HEK293T (cell line): ENCODE data around the gene UCN.
"Not testable (repeated sequence)": the region's sequence is repeated elsewhere in the genome, so short reads cannot be mapped to it uniquely, and the experiment has no call there.

ENCODE experiments used
- CTCF ChIA-PET: fragments of 350-600 bp; formaldehyde crosslinking; extraction: SDS; loops from one replicate; lab custom pipeline; 2021; ENCODE audit warnings: antibody characterized with exemption, inconsistent platforms; lab: Yijun Ruan, JAX
- POLR2A ChIA-PET: fragments of 350-600 bp; formaldehyde crosslinking; extraction: SDS; loops from one replicate; lab custom pipeline; 2020; ENCODE audit warnings: antibody characterized with exemption, inconsistent platforms; lab: Yijun Ruan, JAX
- DNase-seq: peaks from one replicate; pipeline ENCODE4 v3.0.0; 2012; ENCODE audit warnings: mixed read lengths; ENCODE audit errors: extremely low spot score
- ARNT ChIP-seq: fragments of 450-650 bp; IDR thresholded peaks from 2 replicates; pipeline ENCODE4 v1.6.1; 2017; ENCODE audit warnings: mild to moderate bottlenecking
- BHLHE40 ChIP-seq: fragments of 450-650 bp; IDR thresholded peaks from 2 replicates; pipeline ENCODE4 v1.6.1; 2016; ENCODE audit warnings: mild to moderate bottlenecking, moderate library complexity, borderline replicate concordance
- CTBP1 ChIP-seq: fragments of 450-650 bp; IDR thresholded peaks from 2 replicates; pipeline ENCODE4 v1.6.1; 2016; ENCODE audit warnings: borderline replicate concordance
- ELF4 ChIP-seq: fragments of 450-650 bp; IDR thresholded peaks from 2 replicates; pipeline ENCODE4 v1.6.1; 2017; ENCODE audit warnings: antibody characterized with exemption
- FOXA1 ChIP-seq: fragments of 450-650 bp; IDR thresholded peaks from 2 replicates; pipeline ENCODE4 v1.6.1; 2016; ENCODE audit warnings: mild to moderate bottlenecking
- FOXK2 ChIP-seq: fragments of 450-650 bp; IDR thresholded peaks from 2 replicates; pipeline ENCODE4 v1.6.1; 2016; ENCODE audit warnings: mild to moderate bottlenecking
- FOXM1 ChIP-seq: fragments of 450-650 bp; IDR thresholded peaks from 2 replicates; pipeline ENCODE4 v1.6.1; 2017; ENCODE audit warnings: mild to moderate bottlenecking, borderline replicate concordance
- HDGF ChIP-seq: fragments of 450-650 bp; IDR thresholded peaks from 2 replicates; pipeline ENCODE4 v1.6.1; 2017; ENCODE audit warnings: antibody characterized with exemption, borderline replicate concordance
- L3MBTL2 ChIP-seq: fragments of 450-650 bp; conservative IDR thresholded peaks from 2 replicates; pipeline ENCODE4 v1.6.1; 2016; ENCODE audit warnings: mild to moderate bottlenecking
- NFRKB ChIP-seq: fragments of 450-650 bp; IDR thresholded peaks from 2 replicates; pipeline ENCODE4 v1.6.1; 2016; ENCODE audit warnings: mild to moderate bottlenecking, moderate library complexity
- PKNOX1 ChIP-seq: fragments of 450-650 bp; IDR thresholded peaks from 2 replicates; pipeline ENCODE4 v1.6.1; 2016
- SP1 ChIP-seq: fragments of 450-650 bp; IDR thresholded peaks from 2 replicates; pipeline ENCODE4 v1.6.1; 2017
- SUZ12 ChIP-seq: fragments of 450-650 bp; IDR thresholded peaks from 2 replicates; pipeline ENCODE4 v1.6.1; 2016; ENCODE audit warnings: mild to moderate bottlenecking
- TARDBP ChIP-seq: fragments of 450-650 bp; IDR thresholded peaks from 2 replicates; pipeline ENCODE4 v1.6.1; 2016
- ZNF384 ChIP-seq: fragments of 450-650 bp; IDR thresholded peaks from 2 replicates; pipeline ENCODE4 v1.6.1; 2016

The UCN gene

GRCh38 chr2:27308359-27308881 lies at the start of gene UCN:
Gene UCN (minus strand): TSS chr2:27308445. CDS start chr2:27307895, 550 bp downstream.
- no peak for DNase-seq
- TF ChIP-seq ZNF384: no peak
- no peak for TF ChIP-seq SUZ12
- TF ChIP-seq FOXA1: no peak
- TF ChIP-seq ARNT: no peak
- ChIA-PET POLR2A (no interaction called here), CTCF (no interaction called here)

- POLR2A ChIA-PET: interaction anchor here (0.7 to 2.9 kb wide), 19 partner anchors 10 to 144 kb away, joined by 3 to 25 read pairs (median 3); partner anchors contain the start of genes ATRAID, EIF2B4, MPV17 and NRBP1
- no peak for TF ChIP-seq SP1
- no peak for TF ChIP-seq ZNF384
- TF ChIP-seq PKNOX1: peak; percentile 46; the same call in 1 of the 2 replicates
- no peak for TF ChIP-seq CTBP1
- TF ChIP-seq FOXK2: peak; percentile 78
- no peak for TF ChIP-seq HDGF
- no peak for TF ChIP-seq BHLHE40
- TF ChIP-seq FOXM1: no peak
- TF ChIP-seq SUZ12: no peak
- peak; percentile 91 for TF ChIP-seq L3MBTL2
- no peak for TF ChIP-seq NFRKB
- TF ChIP-seq FOXA1: no peak
- TF ChIP-seq ELF4: peak; percentile 44
- peak; percentile 90 for DNase-seq
- CTCF ChIA-PET: interaction anchor here (0.6 kb wide), 1 partner anchor 11 kb away, joined by 3 read pairs; no protein-coding TSS in a partner anchor
Observed at GRCh38 chr2:27356382-27357181, 48.3 kb upstream of the UCN start, which contains the start of gene GTF3C2. Gene GTF3C2 (minus strand): TSS chr2:27356764. CDS start chr2:27343554, 13,210 bp downstream.

DNA sequence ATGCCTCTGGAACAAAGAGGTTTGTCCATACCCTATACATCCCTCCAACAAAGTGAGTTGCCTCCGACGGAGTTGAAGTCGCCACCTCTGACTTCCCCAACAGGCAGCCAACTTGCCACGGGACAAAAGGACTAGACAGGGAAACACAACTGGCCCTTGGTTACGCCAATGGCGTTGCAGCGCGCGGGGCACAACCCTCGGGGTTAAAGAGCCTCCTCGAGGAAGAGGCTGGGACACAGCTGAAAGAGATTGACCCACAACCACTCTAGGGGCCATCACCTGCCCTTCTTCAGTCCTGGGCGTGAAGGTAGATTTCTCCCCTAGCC lies 47.8 kb upstream of the UCN start:
- no peak for TF ChIP-seq L3MBTL2
- no peak for TF ChIP-seq ZNF384
- ChIA-PET POLR2A (interaction anchor here (0.9 to 2.9 kb wide), 14 partner anchors 10 to 143 kb away, joined by 3 to 25 read pairs (median 8); partner anchors contain the start of genes ATRAID, EIF2B4, MPV17 and PPM1G), CTCF (interaction anchor here (0.6 kb wide), 1 partner anchor 10 kb away, joined by 3 read pairs; no protein-coding TSS in a partner anchor)
- DNase-seq: peak; percentile 46

DNA sequence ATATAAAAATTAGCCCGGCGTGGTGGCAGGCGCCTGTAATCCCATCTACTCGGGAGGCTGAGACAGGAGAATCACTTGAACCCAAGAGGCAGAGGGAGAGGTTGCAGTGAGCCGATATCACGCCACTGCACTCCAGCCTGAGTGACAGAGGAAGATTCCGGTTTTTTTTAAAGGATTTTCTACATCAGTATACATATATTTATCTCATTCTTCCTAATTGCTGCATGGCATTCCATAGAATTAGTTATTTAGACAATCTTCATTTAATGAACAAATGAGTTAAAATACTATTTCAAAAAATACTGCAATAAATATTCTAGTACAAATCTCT lies 46.3 kb upstream of the UCN start:
- TF ChIP-seq L3MBTL2 (no peak), SP1 (no peak), FOXM1 (no peak), FOXK2 (no peak), PKNOX1 (peak; percentile 57; the same call in 1 of the 2 replicates)
- POLR2A ChIA-PET: interaction anchor here (1.4 kb wide), 1 partner anchor 15 kb away, joined by 5 read pairs; no protein-coding TSS in a partner anchor
- CTCF ChIA-PET: no interaction called here
- no peak for DNase-seq

DNA sequence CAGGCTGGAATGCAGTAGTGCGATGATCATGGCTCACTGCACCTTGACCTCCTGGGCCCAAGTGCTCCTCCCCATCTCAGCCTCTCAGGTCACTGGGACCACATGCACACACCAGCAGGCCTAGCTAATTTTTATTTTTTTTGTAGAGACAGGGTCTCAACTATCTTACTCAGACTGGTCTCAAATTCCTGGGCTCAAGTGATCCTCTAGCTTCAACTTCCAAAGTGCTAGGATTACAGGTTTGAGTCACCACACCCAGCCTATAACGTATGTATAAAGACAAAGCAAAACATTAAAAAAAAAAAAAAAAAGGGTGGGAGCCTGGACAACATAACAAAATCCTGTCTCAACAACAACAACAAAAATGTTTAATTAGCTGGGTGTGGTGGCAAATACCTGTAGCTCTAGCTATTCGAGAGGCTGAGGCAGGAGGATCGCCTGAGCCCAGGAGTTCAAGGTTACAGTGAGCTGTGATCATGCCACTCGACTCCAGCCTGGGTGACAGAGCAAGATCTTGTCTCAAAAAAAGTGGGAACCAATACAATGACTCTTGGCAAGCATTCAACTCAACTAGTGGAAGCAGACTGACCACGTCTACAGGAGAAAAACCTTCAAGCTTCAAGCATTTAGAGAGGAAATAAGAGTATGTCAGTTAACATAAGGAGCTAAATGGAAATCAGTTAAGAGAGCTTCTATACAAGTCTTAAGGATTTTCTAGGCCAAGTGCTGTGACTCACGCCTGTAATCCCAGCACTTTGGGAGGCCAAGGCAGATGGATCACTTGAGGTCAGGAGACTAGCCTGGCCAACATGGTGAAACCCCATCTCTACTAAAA lies 45.7 kb upstream of the UCN start:
- no peak for DNase-seq
- no peak for TF ChIP-seq TARDBP
- TF ChIP-seq ZNF384: peak; percentile 72
- TF ChIP-seq ELF4: no peak
- POLR2A ChIA-PET: interaction anchor here (0.9 to 1.1 kb wide), 4 partner anchors 16 to 56 kb away, joined by 3 to 8 read pairs (median 4); partner anchors contain the start of genes EIF2B4, MPV17 and PPM1G
- CTCF ChIA-PET: interaction anchor here (0.7 kb wide), 1 partner anchor 24 kb away, joined by 3 read pairs; no protein-coding TSS in a partner anchor

DNA sequence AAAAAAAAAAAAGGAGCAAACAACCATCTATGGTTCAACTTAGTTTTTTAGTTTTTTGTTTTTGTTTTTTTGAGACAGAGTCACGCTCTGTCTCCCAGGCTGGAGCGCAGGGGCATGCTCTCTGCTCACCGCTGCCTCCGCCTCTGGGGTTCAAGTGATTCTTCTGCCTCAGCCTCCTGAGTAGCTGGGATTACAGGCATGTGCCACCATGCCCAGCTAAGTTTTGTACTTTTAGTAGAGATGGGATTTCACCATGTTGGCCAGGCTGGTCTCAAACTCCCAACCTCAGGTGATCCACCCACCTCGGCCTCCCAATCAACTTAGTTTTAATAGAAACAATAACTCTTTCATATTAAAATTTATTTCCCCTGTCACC lies 45.1 kb upstream of the UCN start:
- DNase-seq: not testable (repeated sequence)
- ChIA-PET CTCF (interaction anchor here (0.6 to 0.7 kb wide), 2 partner anchors 24 to 140 kb away, joined by 3 read pairs; no protein-coding TSS in a partner anchor), POLR2A (interaction anchor here (0.9 to 1.1 kb wide), 5 partner anchors 11 to 56 kb away, joined by 3 to 8 read pairs (median 4); partner anchors contain the start of genes EIF2B4, MPV17 and PPM1G)
